ENCODE measurements around the gene MED15. TPM values are rescaled to one million over a fixed set of nuclear protein-coding genes. Genes with fewer than 3 reads are reported as not detected.

Gene MED15
- total and polyA plus RNA-seq, 12 donors = 22.5 to 203 (median 82.2) TPM

- Histone ChIP-seq H3K27ac (no peak overlapping the region), H3K4me1 (replicated peaks in 1 of 2) (no peaks in the 10 kb centered on the region), H3K36me3 (replicated peaks in 1 of 2) (no peaks in the 10 kb centered on the region), H3K27me3 (no peaks in the 10 kb centered on the region), H3K4me3 (no peak overlapping the region), H3K9me3 (replicated peaks in 1 of 3) (no peaks in the 10 kb centered on the region)
- no peak for DNase-seq
- intact Hi-C loops (cut with DNase I) = no loop called here
- no peak for TF ChIP-seq CTCF (IDR thresholded peaks at IDR 0.05)
- TF ChIP-seq POLR2A (IDR thresholded peaks at IDR 0.05) = no peak
- WGBS, 4 donors = 77 to 100% (median 84%) methylated on average over 1 to 6 of the region's 6 CpGs
Observed at GRCh38 chr22:20635227-20635591, 127.8 kb downstream of the MED15 start.

DNA sequence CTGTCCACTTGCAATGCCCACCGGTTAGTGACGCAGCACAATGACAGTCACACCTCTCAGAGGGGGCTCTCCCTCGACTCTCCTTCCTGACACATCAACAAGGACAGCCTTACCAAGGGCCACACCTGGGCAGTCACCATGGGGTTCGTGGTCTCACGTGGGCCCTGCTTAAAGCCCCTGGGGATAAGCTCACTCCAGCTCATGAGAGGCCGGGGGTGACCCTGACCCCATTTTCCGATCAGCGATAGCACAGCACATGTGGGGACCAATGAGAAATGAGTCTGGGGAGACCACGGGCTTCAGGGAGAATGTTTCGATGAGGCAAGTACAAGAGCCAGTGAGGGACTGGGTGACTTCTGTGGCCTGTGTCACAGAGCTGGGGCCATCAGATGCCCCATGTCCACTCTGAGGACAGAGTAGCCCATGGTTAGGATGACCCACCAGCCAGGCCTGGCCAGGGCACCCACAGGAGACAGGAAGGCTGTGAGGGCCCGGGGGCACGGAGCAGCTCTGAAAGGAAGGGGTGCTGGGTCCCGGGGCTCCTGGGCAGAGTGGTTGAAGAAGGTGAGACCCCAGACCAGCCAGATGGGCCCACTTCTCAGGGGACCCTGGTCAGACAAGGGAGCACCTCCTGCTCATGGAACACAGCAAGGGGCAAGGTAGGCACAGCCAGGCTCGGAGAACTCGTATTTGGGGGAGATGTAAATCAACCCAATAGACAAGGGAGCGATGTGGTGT, 128.8 kb downstream of the MED15 start:
- Histone ChIP-seq H3K36me3 (replicated peaks in 1 of 2) (no peaks in the 10 kb centered on the region), H3K27ac (no peak overlapping the region), H3K4me1 (replicated peaks in 1 of 2) (no peaks in the 10 kb centered on the region), H3K4me3 (no peak overlapping the region), H3K9me3 (replicated peaks in 1 of 3) (no peaks in the 10 kb centered on the region), H3K27me3 (no peaks in the 10 kb centered on the region)
- intact Hi-C loops (cut with DNase I) = no loop called here
- 81 to 87% (median 83%) methylated on average over 6 to 16 of the region's 16 CpGs for WGBS, 4 donors
- TF ChIP-seq CTCF (IDR thresholded peaks at IDR 0.05) (no peak), POLR2A (IDR thresholded peaks at IDR 0.05) (no peak)
- DNase-seq = no peak

DNA sequence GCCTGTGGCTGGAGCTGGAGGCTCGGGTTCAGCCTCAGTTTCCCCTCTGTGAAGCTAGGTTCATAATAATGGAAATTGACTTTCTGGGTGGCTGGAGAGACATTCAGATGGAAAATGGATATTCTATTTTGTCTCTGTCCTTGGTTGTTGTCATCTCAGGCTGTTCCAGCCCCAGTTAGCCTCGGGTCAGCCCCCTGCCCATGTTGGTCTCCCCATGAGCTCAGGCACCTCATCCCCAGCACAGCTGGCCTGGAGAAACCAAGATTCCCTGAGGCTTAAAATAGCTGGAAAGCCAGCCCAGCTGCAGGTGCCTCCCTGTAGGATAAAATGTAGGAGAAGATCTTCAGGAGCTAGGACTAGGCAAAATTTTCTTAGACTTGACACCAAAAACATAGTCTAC, 129.5 kb downstream of the MED15 start:
- H3K27me3 ChIP-seq = no peaks in the 10 kb centered on the region
- TF ChIP-seq POLR2A (IDR thresholded peaks at IDR 0.05) = no peak
- no peak for TF ChIP-seq CTCF (IDR thresholded peaks at IDR 0.05)
- no peak for DNase-seq

More for the DNA sequence above, 129.5 kb downstream of the MED15 start:
- intact Hi-C loops (cut with DNase I) = no loop called here
- no peak overlapping the region for H3K4me3 ChIP-seq
- 73 to 93% (median 82%) methylated on average over 2 of the region's 2 CpGs for WGBS, 4 donors
- no peaks in the 10 kb centered on the region for H3K9me3 ChIP-seq (replicated peaks in 1 of 3)
- H3K36me3 ChIP-seq (replicated peaks in 1 of 2) = no peaks in the 10 kb centered on the region
- no peak overlapping the region for H3K27ac ChIP-seq
- no peaks in the 10 kb centered on the region for H3K4me1 ChIP-seq (replicated peaks in 1 of 2)

Small RNA genes within 50 kb of the gene (small RNA-seq; reads per million reads assigned to genes)
- gene IGLL4P (0 reads per million in 2 donors), gene RF00019 (0 reads per million in 2 donors), gene RN7SL812P (0 reads per million in 2 donors), gene RNY1P9 (0 reads per million in 2 donors)

Other genes with a start within 250 kb of the MED15 start
- gene RTN4R, start 239.3 kb upstream of the MED15 start, total RNA-seq = 10 to 100 TPM in 1 of 9 donors, 1 to 10 TPM in 5, under 1 TPM in 3; 0.35 to 18.8 (median 1.1) TPM
- gene RTN4R, start 239.3 kb upstream of the MED15 start, polyA plus RNA-seq = 1 to 10 TPM in 2 of 3 donors, under 1 TPM in 1; 0.35 to 1.9 (median 1.1) TPM
- gene DGCR6L, start 187.6 kb upstream of the MED15 start, total RNA-seq = 100 to 1,000 TPM in 3 of 9 donors, 10 to 100 TPM in 6; 43.7 to 159 (median 70.8) TPM
- gene DGCR6L, start 187.6 kb upstream of the MED15 start, polyA plus RNA-seq = 100 to 1,000 TPM in 1 of 3 donors, 10 to 100 TPM in 2; 12.1 to 107 (median 96.2) TPM
- 10 to 100 TPM in 5 of 9 donors, 1 to 10 TPM in 4; 5.7 to 28.9 (median 10.6) TPM for gene ZNF74, start 113.5 kb upstream of the MED15 start, total RNA-seq
- gene ZNF74, start 113.5 kb upstream of the MED15 start, polyA plus RNA-seq = 1 to 10 TPM; 4.4 to 7.5 (median 4.9) TPM
- 10 to 100 TPM in 5 of 9 donors, 1 to 10 TPM in 4; 1.3 to 45.3 (median 10.3) TPM for gene SCARF2, start 69.8 kb upstream of the MED15 start, total RNA-seq
- gene SCARF2, start 69.8 kb upstream of the MED15 start, polyA plus RNA-seq = 1 to 10 TPM in 2 of 3 donors, under 1 TPM in 1; 0.92 to 6.2 (median 3.7) TPM
- 10 to 100 TPM; 15.3 to 38.8 (median 27.9) TPM for gene KLHL22, start 11.8 kb upstream of the MED15 start, total RNA-seq
- 10 to 100 TPM; 18.9 to 35.2 (median 21.9) TPM for gene KLHL22, start 11.8 kb upstream of the MED15 start, polyA plus RNA-seq